Neural cell (in vitro differentiated cells): ENCODE results near the gene BTBD9. TPM values are rescaled to one million over a fixed set of nuclear protein-coding genes. Genes with fewer than 3 reads are reported as not detected.

Experiments used
- H2AFZ ChIP-seq: fragments of 200-600, 300-800 bp; sonication (generic), shearing (Covaris generic); 2 replicates; pipeline ENCODE4 v1.6.0; 2014; ENCODE audit warnings: low read depth, mild to moderate bottlenecking, antibody characterized with exemption, low read length, moderate library complexity
- H3F3A ChIP-seq: fragments of 200-600 bp; shearing (Covaris generic); 2 replicates; pipeline ENCODE4 v1.6.1; 2016; ENCODE audit warnings: mild to moderate bottlenecking, moderate library complexity, mixed read lengths, antibody characterized with exemption, low read length; ENCODE audit not compliant: insufficient read depth, poor library complexity, severe bottlenecking
- H3K27ac ChIP-seq: fragments of 200-600, 300-800 bp; sonication (generic), shearing (Covaris generic); 2 replicates; pipeline ENCODE4 v1.5.1; 2014; ENCODE audit warnings: mild to moderate bottlenecking, low read length, moderate library complexity
- H3K27me3 ChIP-seq: fragments of 300-800, 200-600 bp; sonication (generic), shearing (Covaris generic); 2 replicates; pipeline ENCODE4 v1.6.0; 2014; ENCODE audit warnings: mild to moderate bottlenecking, low read depth, low read length, moderate library complexity; ENCODE audit not compliant: insufficient read depth
- H3K36me3 ChIP-seq: fragments of 300-800, 200-600 bp; sonication (generic), shearing (Covaris generic); 2 replicates; pipeline ENCODE4 v1.5.1; 2014; ENCODE audit warnings: mild to moderate bottlenecking, antibody characterized with exemption, low read length, moderate library complexity; ENCODE audit not compliant: insufficient read depth
- H3K4me2 ChIP-seq: fragments of 300-800, 200-600 bp; sonication (generic), shearing (Covaris generic); 2 replicates; pipeline ENCODE4 v1.6.0; 2014; ENCODE audit warnings: mild to moderate bottlenecking, low read length
- H3K4me3 ChIP-seq: fragments of 300-800, 200-600 bp; sonication (generic), shearing (Covaris generic); 2 replicates; pipeline ENCODE4 v1.5.1; 2014; ENCODE audit warnings: mild to moderate bottlenecking, low read length, moderate library complexity
- H3K79me2 ChIP-seq: fragments of 200-600 bp; shearing (Covaris generic); replicated peaks from 2 replicates; pipeline ENCODE4 v1.6.0; 2014; ENCODE audit warnings: mild to moderate bottlenecking, low read length, moderate library complexity; ENCODE audit not compliant: insufficient read depth
- H3K9ac ChIP-seq: fragments of 300-800, 200-600 bp; sonication (generic), shearing (Covaris generic); 2 replicates; pipeline ENCODE4 v1.6.1; 2016; ENCODE audit warnings: mild to moderate bottlenecking, low read length, mixed read lengths
- H3K9me2 ChIP-seq: fragments of 200-600 bp; shearing (Covaris generic); 2 replicates; pipeline ENCODE4 v1.6.1; 2016; ENCODE audit warnings: mild to moderate bottlenecking, low read length, mixed read lengths; ENCODE audit not compliant: insufficient read depth
- H3K9me3 ChIP-seq: fragments of 200-600, 300-800 bp; sonication (generic), shearing (Covaris generic); 2 replicates; pipeline ENCODE4 v1.6.1; 2016; ENCODE audit warnings: mild to moderate bottlenecking, mixed run types, low read length, moderate library complexity, mixed read lengths
- H4K20me1 ChIP-seq: fragments of 200-600 bp; shearing (Covaris generic); 2 replicates; pipeline ENCODE4 v1.6.1; 2016; ENCODE audit warnings: mild to moderate bottlenecking, mixed run types; ENCODE audit not compliant: insufficient read depth
- CTCF ChIP-seq: fragments of 450-650 bp; IDR thresholded peaks from 2 replicates; pipeline ENCODE4 v1.5.1; 2014; ENCODE audit warnings: antibody characterized with exemption, mild to moderate bottlenecking, moderate library complexity; ENCODE audit not compliant: poor library complexity, severe bottlenecking
- EP300 ChIP-seq: fragments of 450-650 bp; conservative IDR thresholded peaks from 2 replicates; pipeline ENCODE4 v1.6.1; 2014; ENCODE audit warnings: antibody characterized with exemption, mild to moderate bottlenecking, moderate library complexity; ENCODE audit not compliant: poor library complexity, severe bottlenecking
- EZH2 ChIP-seq: fragments of 200-600, 300-800 bp; shearing (Covaris generic), sonication (generic); IDR thresholded peaks from 2 replicates; pipeline ENCODE4 v1.6.1; 2014; ENCODE audit warnings: antibody characterized with exemption, low read length, borderline replicate concordance, mild to moderate bottlenecking; ENCODE audit not compliant: insufficient read depth, poor library complexity, severe bottlenecking
- MXI1 ChIP-seq: fragments of 450-650 bp; conservative IDR thresholded peaks from 2 replicates; pipeline ENCODE4 v1.6.1; 2014; ENCODE audit warnings: antibody characterized with exemption, mild to moderate bottlenecking; ENCODE audit not compliant: poor library complexity, severe bottlenecking
- POLR2AphosphoS5 ChIP-seq: IDR thresholded peaks from 2 replicates; pipeline ENCODE4 v1.6.1; 2012
- RAD21 ChIP-seq: fragments of 450-650 bp; conservative IDR thresholded peaks from 2 replicates; pipeline ENCODE4 v1.6.1; 2014; ENCODE audit warnings: antibody characterized with exemption, mild to moderate bottlenecking, moderate library complexity
- REST ChIP-seq: IDR thresholded peaks from 2 replicates; pipeline ENCODE4 v1.6.1; 2012; ENCODE audit warnings: borderline replicate concordance
- SMC3 ChIP-seq: fragments of 450-650 bp; conservative IDR thresholded peaks from 2 replicates; pipeline ENCODE4 v1.6.1; 2014; ENCODE audit warnings: antibody characterized with exemption, mild to moderate bottlenecking, moderate library complexity; ENCODE audit not compliant: poor library complexity
- TAF1 ChIP-seq: IDR thresholded peaks from 2 replicates; pipeline ENCODE4 v1.6.1; 2012; ENCODE audit warnings: low read depth
- polyA plus RNA-seq: library from polyadenylated mRNA; depleted of rRNA; stranded (reverse); fragments of >200 nt; gene quantifications from 2 replicates; pipeline ENCODE4 v1.2.3, GENCODE V29; 2014

Gene BTBD9
- polyA plus RNA-seq, 1 donor from 2014 or later: 6.2 TPM

- no peaks in the 10 kb centered on the region for H4K20me1 ChIP-seq
- H3K4me2 ChIP-seq: no peak overlapping the region
- H3K9me3 ChIP-seq: no peaks in the 10 kb centered on the region
- H3F3A ChIP-seq: no peaks in the 10 kb centered on the region
- H3K9ac ChIP-seq: no peak overlapping the region
- no peak overlapping the region for H2AFZ ChIP-seq
- no peaks in the 10 kb centered on the region for H3K79me2 ChIP-seq
- TF ChIP-seq REST (no peak), EZH2 (no peak), MXI1 (no peak), EP300 (no peak), TAF1 (no peak), POLR2AphosphoS5 (no peak), CTCF (no peak), RAD21 (no peak), SMC3 (no peak)
- H3K4me3 ChIP-seq: no peak overlapping the region
- no peak overlapping the region for H3K27ac ChIP-seq
- H3K9me2 ChIP-seq: no peaks in the 10 kb centered on the region
- H3K27me3 ChIP-seq: no peaks in the 10 kb centered on the region
- no peaks in the 10 kb centered on the region for H3K36me3 ChIP-seq
Measured at GRCh38 chr6:38514399-38514798, 125.3 kb downstream of the BTBD9 start.

DNA sequence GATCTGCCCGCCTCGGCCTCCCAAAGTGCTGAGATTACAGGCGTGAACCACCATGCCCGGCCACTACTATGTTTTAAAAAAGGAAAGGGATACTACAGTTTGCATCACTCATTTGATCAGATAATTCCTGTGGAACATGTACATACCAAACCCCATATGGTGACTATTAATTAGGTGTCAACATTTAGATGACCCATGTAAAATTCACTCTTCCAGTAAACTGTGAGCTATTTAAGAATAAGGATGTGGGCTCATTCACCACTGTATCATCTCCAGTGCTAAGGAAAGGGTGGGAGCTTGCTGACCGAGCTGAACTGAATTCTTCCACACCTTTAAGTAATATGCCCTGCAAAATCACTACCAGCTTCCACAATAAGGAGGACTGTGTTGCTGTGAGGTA, 127.5 kb downstream of the BTBD9 start:
- Histone ChIP-seq H3K9me2 (no peaks in the 10 kb centered on the region), H3K36me3 (no peaks in the 10 kb centered on the region), H4K20me1 (no peaks in the 10 kb centered on the region), H2AFZ (no peak overlapping the region), H3K4me2 (no peak overlapping the region), H3F3A (no peaks in the 10 kb centered on the region), H3K9me3 (no peaks in the 10 kb centered on the region), H3K9ac (no peak overlapping the region), H3K4me3 (no peak overlapping the region), H3K27me3 (no peaks in the 10 kb centered on the region), H3K79me2 (no peaks in the 10 kb centered on the region), H3K27ac (no peak overlapping the region)
- TF ChIP-seq POLR2AphosphoS5 (no peak), CTCF (no peak), RAD21 (no peak), EP300 (no peak), EZH2 (no peak), MXI1 (no peak), REST (no peak), TAF1 (no peak), SMC3 (no peak)
